ENCODE measurements around the gene ATP5F1C.
"Not testable (repeated sequence)": the region's sequence is repeated elsewhere in the genome, so short reads cannot be mapped to it uniquely, and the experiment has no call there.

Gene ATP5F1C

DNA sequence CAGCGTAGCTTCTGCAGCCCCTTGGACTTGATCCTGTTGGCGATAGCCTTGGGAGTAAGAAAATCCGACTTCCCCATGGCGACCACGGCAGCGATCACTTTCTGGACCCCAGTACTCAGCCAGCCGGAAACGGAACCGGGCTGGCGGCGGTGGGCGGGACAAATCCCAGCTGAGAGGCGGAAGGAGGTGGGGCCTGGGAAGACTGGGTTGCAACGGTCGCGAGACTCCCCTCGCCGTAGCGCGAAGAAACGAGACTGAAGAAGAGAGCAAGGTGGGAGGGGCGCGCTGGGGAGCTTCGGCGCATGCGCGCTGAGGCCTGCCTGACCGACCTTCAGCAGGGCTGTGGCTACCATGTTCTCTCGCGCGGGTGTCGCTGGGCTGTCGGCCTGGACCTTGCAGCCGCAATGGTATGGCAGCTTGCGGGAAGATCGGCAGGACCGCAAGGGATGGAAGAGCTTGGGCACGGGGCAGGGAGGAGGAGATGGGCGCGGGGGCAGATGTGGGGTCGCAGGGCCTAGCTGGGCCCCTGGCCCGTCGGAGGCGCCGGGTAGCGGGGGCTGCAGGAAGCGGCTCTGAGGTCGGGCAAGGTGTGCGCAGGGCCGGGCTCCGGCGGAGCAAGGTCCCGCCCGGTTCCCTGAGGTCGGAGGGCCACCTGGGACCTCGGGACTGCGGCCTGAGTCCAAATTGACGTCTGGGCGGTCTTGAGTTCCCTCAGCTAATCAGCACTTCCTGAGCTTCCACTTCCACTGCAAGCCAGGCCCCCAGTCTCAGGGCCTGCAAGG lies at the start of gene ATP5F1C, which contains the start of gene KIN:
Gene ATP5F1C, plus strand, starts transcription at position 321 of the 782 bp plus-strand sequence. Its CDS starts 31 bp downstream, at position 352.
Gene KIN, minus strand, starts transcription at position 137 of the 782 bp plus-strand sequence. Its CDS starts 60 bp downstream, at position 77.
- peak; percentile 96 for DNase-seq (ENCODE audit: low read depth in 2 of 2)

DNA sequence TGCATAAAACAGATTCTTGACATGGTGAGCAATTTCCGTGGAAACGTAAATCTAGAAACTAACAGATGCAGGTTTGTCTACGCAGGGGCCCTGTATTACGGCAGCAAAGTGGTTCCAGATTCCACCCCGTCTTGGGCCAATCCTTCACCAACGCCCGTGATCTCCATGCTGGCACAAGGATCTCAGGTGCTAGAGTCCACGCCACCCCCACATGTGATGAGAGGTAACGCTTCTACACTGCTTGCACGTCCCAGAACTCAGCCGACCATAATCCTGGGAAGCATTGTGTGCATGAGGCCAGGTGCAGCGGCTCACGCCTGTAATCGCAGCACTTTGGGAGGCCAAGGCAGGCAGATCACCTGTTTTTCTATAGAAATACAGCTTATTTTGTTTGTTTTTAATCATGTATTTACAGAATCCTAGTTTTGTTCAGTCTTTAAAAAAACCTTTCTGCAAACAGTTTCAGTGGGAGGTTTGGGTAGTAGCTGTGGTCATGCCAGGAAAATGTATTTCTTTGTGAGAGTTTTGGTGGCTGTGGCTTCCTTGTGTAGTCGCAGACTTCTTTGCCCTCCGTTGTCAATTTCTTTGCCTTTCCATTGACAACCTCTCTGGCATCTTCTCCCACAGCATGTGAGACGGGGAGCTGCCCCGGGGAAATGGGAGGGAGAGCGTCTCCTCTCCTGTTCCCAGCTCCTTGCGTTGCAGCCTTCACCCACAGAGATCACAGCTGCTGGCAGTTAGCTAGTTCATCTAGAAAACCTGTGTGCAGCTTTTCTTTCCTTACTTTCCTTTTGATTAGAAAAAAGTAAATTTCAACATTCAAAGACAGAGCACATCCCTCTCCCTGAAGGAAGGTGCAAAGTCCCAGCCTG lies 49.2 kb upstream of the ATP5F1C start:
- DNase-seq (ENCODE audit: low read depth in 2 of 2): no peak

DNA sequence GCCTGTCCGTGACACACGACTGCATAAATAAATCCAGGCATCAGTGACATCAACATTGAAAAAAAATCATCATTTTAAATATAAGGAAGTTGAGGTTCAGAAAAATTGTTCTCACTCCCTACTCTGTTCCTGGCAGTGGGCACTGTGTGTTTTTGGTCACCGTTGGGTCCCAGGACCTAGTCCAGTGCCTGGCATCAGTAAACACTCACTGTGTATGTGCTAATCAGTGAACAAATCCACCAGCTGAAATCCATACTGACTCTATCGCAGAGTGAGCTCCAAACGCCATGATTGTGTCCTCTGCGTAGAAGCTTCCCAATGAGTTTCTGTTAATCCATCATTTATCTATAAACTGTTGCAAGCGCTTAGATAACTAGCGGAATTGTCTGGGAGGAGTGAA lies 43.7 kb upstream of the ATP5F1C start:
- no peak for DNase-seq (ENCODE audit: low read depth in 2 of 2)

DNA sequence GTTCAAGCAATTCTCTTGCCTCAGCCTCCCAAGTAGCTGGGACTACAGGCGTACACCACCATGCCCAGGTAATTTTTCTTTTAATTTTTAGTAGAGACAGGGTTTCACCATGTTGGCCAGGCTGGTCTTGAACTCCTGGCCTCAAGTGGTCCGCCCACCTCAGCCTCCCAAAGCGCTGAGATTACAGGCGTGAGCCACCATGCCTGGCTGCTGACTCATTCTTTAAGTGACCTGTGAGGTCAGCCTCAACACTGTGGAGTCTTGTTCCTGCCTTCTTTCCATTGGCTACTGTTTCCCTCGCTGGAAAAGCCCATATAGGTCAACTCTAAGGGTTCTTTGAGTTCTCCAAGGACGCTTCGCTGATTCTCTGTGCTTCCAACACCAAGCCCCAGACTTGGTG lies 39.3 kb upstream of the ATP5F1C start:
- DNase-seq (ENCODE audit: low read depth in 2 of 2): not testable (repeated sequence)

DNA sequence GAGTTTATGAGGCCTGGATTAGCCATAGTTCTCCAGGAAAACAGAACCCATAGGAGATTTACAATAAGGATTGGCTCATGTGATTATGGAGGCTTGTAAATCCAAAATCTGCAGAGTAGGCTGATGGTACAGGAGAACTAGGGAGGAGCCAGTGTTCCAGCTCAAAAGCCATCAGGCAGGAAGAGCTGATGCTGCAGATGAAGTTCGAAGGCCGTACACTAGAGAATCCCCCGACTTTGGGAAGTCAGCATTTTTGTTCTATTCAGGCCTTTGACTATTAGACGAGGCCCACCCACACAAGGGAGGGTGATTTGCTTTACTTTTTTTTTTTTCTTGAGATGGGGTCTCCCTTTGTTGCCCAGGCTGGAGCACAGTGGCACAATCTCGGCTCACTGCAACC lies 37.8 kb upstream of the ATP5F1C start:
- no peak for DNase-seq (ENCODE audit: low read depth in 2 of 2)

DNA sequence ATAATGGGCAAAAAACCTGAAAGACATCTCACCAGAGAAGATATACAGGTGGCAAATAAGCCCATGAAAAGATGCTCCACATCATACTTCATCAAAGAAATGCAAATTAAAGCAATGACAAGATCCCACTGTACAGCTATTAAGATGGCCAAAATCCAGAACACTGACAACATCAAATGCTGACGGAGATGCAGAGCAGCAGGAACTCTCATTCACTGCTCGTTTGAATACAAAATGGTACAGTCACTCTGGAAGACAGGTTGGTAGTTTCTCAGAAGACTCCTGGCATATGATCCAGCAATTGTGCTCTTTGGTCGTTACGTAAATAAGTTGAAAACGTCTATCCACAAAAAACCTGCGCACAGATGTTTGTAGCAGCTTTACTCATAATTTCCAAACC lies 35.7 kb upstream of the ATP5F1C start:
- no peak for DNase-seq (ENCODE audit: low read depth in 2 of 2)

DNA sequence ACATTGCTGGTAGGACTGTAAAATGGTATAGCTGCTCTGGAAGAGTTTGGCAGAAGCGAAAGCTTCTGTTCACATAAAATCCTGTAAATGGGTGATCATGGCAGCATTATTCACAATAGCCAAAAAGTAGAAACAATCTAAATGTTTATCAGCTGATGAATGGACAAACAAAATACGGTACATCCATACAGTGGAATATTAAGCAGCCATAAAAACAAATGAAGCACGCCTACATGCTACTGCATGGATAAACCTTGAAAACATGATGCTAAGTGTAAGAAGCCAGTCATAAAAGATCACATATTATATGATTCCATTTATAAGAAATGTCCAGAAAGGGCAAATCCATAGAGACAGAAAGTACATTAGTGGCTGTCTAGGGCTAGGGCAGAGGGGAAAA lies 32.9 kb upstream of the ATP5F1C start:
- DNase-seq (ENCODE audit: low read depth in 2 of 2): no peak

DNA sequence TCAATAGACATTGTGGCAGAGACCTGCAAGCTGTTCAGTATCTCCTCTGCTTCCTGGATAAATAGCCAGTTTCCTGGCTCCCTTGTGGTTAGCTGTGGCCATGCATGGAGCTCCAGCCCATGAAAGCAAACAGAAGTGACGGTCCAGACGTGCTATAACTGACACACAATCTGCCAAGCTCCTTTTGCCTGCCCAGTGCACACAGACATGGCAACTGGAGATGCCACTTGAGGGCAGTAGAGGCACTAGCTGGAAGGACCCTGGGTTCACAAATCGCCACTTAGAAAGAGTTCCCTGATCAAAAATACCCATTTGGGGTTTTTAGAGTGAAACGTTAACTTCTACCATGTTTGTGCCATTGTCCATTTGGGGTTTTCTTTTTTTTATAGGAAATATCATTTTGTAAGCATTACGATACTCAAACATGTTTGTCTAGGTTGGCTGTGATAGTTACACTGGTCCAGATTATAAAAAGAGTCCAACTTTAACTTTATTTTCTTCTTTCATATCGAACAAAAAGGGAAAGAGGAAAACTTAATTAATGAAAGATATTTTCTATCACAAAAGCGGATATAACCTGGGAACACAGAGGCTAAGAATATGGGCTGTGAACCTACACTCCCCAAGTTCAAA lies 31.5 kb upstream of the ATP5F1C start:
- DNase-seq (ENCODE audit: low read depth in 2 of 2): no peak

DNA sequence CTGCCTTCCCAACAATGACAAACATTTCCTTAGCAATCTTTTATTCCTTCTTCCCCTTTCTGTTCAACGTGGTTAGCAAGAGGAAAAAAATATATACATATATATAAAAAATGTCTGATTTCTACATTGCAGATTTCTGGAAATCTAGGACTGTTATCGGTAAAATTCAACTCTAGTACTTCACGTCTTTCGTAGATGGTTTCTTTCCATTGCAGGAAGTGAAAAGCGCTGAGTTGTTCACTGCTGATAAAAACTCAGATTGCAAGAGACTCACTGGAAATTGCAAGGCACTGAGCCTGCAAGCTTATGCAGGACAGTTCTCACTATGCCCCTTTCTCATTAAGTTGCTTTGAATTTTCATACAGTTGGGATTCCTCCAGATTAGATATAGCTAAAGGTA lies 24.0 kb upstream of the ATP5F1C start:
- DNase-seq (ENCODE audit: low read depth in 2 of 2): no peak

DNA sequence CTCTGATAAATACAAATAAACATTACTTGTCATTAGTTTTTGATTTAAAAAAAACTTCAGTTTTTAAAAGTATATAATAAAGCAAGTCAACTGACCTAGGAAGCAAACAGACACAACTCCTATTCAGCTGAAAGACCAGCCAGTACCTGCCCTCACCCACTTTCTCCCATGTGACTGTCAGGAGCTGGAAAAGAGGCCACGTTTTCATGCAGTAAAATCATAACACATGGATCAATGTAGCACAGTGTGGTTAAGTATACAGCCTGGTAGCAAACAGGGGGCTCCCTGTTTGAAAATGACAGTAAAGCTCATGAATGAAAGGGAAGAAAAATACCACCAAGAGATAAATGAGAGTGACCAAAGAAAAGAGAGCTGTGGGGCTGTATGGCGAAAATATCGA lies 21.7 kb upstream of the ATP5F1C start:
- DNase-seq (ENCODE audit: low read depth in 2 of 2): no peak

DNA sequence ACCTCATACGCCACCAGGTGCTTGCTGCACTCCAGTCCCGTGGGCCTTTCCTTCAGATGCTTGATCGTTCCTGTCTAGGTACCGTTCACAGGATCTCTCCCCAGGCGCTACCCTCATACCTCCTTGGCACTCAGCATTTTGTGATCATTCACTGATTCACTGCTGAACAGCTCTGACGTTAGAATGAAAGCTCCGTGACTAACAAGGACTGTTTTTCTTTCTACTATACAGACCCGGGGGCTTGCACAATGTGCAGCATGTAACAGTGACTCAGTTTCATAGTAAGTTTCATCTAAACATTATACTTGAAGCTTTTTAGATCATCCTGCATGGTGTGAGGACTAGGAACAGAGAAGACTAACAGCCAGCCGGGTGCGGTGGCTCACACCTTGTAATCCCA lies 20.8 kb upstream of the ATP5F1C start:
- DNase-seq (ENCODE audit: low read depth in 2 of 2): no peak

DNA sequence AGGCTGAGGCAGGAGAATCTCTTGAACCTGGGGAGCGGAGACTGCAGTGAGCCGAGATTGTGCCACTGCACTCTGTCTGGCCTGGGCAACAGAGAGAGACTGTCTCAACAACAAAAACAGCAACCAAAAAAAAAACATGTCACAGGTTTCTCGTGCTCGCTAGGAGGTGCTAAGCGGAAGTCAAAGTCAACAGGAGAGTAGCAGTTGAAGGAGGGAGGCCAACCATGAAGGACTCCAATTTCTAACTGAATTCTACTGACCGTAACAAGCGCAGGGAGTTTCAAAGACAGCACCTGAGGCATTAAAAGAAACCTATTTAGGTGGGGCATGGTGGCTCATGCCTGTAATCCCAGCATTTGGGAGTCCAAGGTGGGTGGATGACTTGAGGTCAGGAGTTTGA lies 19.6 kb upstream of the ATP5F1C start:
- no peak for DNase-seq (ENCODE audit: low read depth in 2 of 2)

DNA sequence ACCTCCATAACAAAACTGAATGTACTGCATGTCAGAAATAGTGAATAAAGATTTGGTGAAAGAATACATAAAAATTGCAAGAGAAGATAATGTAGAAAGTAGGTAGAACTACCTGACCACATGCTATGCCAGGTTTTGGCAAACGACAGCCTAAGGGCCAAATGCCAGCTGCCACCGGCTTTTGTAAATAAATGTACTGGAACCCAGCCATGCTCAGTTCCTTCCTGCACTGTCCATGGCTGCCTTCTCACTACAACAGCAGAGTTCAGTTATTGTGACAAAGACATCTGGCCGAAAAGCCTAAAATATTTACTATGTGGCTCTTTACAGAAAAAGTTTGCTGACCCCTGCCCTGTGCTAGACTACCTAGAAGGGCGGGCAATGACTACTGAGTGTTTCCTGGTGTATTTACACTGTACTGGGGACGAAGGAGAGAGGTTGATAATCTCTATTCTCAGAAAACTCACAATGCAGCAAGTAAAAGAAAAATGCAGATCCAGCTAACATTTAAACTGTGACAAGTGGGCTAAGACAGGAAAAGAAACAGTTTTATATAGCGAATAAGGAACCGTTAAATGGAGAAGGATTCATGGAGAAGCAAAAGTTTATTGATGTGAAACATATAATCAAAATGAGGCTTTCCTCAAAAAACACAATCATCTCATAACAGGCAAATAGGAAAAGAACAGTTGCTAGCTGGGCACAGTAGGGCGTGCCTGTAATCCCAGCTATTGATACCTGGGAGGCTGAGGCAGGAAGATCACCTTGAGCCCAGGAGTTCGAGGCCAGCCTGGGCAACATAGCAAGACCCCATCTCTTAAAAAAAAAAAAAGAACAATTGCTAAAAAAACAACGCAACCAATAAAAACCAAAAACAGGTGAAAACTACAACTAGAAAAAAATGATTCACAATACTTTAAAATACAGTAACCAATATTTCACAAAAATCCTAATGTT lies 13.9 kb upstream of the ATP5F1C start:
- DNase-seq (ENCODE audit: low read depth in 2 of 2): no peak

DNA sequence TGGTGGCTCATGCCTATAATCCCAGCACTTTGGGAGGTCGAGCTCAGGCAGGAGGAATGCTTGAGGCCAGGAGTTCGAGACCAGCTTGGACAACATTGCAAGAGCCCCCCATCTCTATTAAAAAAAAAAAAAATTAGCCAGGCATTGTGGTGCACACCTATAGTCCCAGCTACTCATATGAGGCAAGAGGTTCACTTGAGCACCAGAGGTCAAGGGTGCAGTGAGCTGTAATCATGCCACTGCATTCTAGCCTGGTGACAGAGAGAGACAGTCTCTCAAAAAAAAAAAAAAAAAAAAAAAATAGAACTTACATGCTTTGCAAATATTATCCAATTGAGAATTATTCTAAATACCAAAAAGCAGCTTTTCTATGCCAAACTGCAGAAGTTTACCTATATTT lies 11.2 kb upstream of the ATP5F1C start:
- DNase-seq (ENCODE audit: low read depth in 2 of 2): no peak

DNA sequence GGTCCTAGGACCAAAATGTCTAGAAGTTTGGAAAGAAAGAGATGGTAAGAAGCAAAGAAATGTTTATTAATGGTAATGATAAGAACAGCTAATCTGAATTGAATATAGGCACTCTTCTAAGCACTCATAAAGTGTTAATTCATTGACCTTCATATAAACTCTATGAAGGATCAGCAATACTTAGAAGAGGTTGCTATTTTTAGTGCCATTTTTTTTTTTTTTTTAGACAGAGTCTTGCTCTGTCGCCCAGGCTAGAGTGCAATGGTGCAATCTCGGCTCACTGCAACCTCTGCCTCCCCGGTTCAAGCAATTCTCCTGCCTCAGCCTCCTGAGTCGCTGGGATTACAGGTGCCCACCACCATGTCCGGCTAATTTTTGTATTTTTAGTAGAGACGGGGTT lies 5.8 kb upstream of the ATP5F1C start:
- not testable (repeated sequence) for DNase-seq (ENCODE audit: low read depth in 2 of 2)

DNA sequence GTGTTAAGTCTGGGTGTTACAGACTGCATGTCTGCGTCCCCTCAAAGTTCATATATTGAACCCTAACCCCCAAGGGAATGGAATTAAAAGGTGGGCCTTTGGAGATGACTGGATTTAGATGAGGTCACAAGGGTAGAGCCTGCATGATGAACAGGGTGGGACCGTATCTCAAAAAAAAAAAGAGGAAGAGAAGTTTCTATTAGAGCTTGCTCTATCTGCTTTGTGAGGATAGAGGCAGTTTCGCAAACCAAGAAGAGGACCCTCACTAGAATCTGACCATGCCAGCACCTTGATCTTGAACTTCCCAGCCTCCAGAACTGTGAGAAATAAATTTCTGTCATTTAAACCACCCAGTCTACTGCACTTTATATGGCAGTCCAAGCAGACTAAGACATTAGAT lies 1.5 kb upstream of the ATP5F1C start:
- no peak for DNase-seq (ENCODE audit: low read depth in 2 of 2)

DNA sequence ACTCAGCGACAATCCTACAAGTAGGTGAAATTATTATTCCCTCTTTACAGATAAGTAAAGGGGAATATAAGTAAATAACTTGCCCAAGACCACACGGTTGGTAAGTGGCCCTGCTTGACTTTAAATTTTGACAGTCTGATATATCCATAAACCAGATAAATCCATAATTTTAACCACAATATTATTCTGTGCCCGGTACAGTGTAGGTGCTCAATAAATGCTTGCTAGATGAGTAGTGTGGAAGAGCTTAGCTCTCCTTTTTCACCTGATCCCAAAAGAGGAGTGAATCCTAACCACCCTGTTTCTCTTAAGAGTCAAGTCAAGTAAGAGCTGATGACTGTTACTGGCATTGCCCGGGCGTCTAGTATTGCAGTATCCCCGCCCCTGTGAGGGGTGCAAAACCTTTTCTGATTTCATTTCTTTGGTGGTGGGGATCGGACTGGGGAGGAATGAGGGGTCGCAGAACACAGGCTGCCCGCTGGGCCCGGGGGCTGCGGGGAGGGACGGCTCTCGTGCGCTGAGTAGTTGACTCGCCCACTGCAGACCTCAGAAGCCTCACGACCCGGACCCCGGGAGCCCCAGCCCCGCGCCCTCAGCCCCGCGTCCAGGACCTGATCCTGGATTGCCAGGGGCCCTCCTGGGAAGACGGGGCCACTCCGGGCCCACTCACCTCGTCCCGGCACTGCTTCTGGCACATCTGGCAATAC lies 674 bp upstream of the ATP5F1C start:
- no peak for DNase-seq (ENCODE audit: low read depth in 2 of 2)

DNA sequence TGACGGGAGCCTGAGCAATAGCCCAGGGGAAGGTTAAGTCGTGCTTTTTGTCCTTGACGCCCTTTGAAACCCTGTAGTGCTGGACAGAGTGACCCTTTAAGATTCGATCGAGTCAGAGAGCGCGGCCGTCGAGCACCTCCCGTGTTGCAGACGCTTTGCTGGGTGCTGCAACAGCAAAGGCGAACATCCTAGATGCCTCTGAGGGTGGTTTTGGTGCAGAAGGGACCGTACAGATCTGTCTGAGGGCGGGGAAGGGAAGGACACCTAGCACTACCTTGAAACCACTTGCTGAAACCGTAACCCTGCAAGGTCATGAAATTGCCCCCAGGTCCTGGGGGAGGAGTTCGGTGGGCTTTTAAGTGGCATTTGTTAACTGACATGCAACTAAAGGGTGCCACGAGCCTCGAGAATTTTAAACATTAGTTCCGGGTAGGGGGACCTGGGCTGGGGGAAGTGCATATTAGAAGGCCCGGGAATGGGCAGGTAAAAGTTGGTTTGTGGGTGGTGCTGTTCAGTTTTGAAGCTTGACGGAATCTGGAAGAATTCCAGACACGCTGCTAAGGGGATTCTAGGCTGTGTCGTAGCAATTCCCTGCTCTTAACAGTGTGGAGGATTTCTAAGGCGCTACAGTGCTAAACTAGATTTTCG lies 786 bp downstream of the ATP5F1C start:
- no peak for DNase-seq (ENCODE audit: low read depth in 2 of 2)

DNA sequence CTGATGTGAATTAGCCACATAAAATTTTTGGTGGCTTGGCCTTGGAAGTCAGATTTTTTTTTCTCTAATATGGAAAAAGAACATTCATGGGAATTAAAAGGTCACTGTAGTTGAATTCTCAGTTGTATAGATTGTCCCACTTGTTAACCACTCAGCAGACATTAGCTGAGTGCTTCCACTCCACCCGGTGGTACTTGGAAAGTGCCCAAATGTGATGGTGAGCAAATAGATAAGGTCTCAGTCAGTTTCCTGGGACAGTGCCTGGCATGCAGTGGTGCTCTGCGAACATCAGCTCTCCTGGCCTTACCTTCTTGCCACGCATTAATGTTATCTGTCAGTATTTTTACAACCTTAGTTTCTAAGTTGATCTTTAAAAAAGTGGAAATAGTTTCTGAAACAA lies 1.4 kb downstream of the ATP5F1C start:
- DNase-seq (ENCODE audit: low read depth in 2 of 2): no peak

DNA sequence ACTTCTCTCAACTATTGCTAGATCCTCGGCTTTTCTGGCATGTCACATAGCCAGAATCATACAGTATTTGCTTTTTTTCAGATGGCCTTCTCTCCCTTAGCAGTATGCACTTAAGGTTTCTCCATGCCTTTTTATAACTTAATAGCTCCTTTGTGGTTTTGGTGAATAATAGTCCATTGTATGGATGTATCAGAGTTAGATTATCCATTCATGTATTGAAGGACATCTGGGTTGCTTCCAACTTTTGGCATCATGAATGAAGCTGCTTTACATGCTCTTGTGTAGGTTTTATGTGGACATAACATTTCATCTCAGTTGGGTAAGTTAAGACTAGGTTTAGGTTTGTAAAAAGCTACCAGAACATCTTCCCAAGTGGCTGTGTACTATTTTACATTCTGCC lies 4.6 kb downstream of the ATP5F1C start:
- no peak for DNase-seq (ENCODE audit: low read depth in 2 of 2)
